Naive thymus-derived CD4-positive, alpha-beta T cell (primary cell): Measurements from ENCODE around the gene TMEM178B. TPM values are rescaled to one million over a fixed set of nuclear protein-coding genes. Genes with fewer than 3 reads are reported as not detected.
A peak's percentile ranks its signal among the peaks of the same experiment; 100 is the strongest.

Experiments
- ATAC-seq: fragments of 150-1000 bp; cut with Tn5 transposase; 2 replicates; pipeline ENCODE4 v1.10.0; 2021; ENCODE audit warnings: mild to moderate bottlenecking, moderate library complexity
- CTCF ChIA-PET: fragments of 350-600 bp; sonication (Branson Sonifier 250); formaldehyde crosslinking; loops from one replicate; lab custom pipeline; 2021; ENCODE audit warnings: antibody characterized with exemption; lab: Charles Lee
- POLR2A ChIA-PET: fragments of 350-600 bp; sonication (Branson Sonifier 250); formaldehyde crosslinking; loops from one replicate; lab custom pipeline; 2021; ENCODE audit warnings: antibody characterized with exemption, inconsistent platforms; lab: Charles Lee
- DNase-seq, 9 donors: peaks; one replicate each; pipeline versions ENCODE4 v3.0.0 to v3.0.0-alpha.2; 2020 to 2022; ENCODE audit warnings: mixed read lengths in 1 of 9
- H3K27ac ChIP-seq: one replicate; pipeline ENCODE4 v1.7.0; 2013; ENCODE audit warnings: mild to moderate bottlenecking, low read depth, low read length, moderate library complexity
- H3K27me3 ChIP-seq, 2 donors: one replicate each; pipeline ENCODE4 v1.7.0; 2013; ENCODE audit warnings: low read length in 2 of 2, mild to moderate bottlenecking in 2 of 2, moderate library complexity in 2 of 2; ENCODE audit not compliant: control insufficient read depth in 2 of 2, insufficient read depth in 2 of 2
- H3K36me3 ChIP-seq, 3 experiments: 1 replicate in 2 of 3; 2 replicates in 1 of 3; pipeline ENCODE4 v1.7.0; 2013; ENCODE audit warnings: low read length in 3 of 3, mild to moderate bottlenecking in 3 of 3, moderate library complexity in 1 of 3; ENCODE audit not compliant: insufficient read depth in 3 of 3, control insufficient read depth in 2 of 3
- H3K4me1 ChIP-seq, 2 donors: one replicate each; pipeline ENCODE4 v1.7.0; 2013; ENCODE audit warnings: low read length in 2 of 2, mild to moderate bottlenecking in 2 of 2, moderate library complexity in 1 of 2; ENCODE audit not compliant: control insufficient read depth in 2 of 2, insufficient read depth in 2 of 2
- H3K4me3 ChIP-seq: 2 replicates; pipeline ENCODE4 v1.7.0; 2013; ENCODE audit warnings: mild to moderate bottlenecking, low read length
- H3K9me3 ChIP-seq, 3 experiments: 1 replicate in 2 of 3; 2 replicates in 1 of 3; pipeline ENCODE4 v1.7.0; 2013; ENCODE audit warnings: low read length in 3 of 3; ENCODE audit not compliant: control insufficient read depth in 2 of 3
- H3K27ac Mint-ChIP-seq, 9 donors: one replicate each; pipeline ENCODE4 v1.8.0; 2020 to 2022; ENCODE audit warnings: mixed read lengths in 9 of 9, mild to moderate bottlenecking in 8 of 9, moderate library complexity in 5 of 9, inconsistent platforms in 2 of 9
- H3K27me3 Mint-ChIP-seq, 5 donors: one replicate each; pipeline ENCODE4 v1.8.0; 2021 to 2022; ENCODE audit warnings: mixed read lengths in 5 of 5, mild to moderate bottlenecking in 1 of 5
- H3K36me3 Mint-ChIP-seq, 5 donors: one replicate each; pipeline ENCODE4 v1.8.0; 2020 to 2022; ENCODE audit warnings: mixed read lengths in 5 of 5, mild to moderate bottlenecking in 3 of 5, inconsistent platforms in 1 of 5
- H3K4me1 Mint-ChIP-seq, 7 donors: one replicate each; pipeline ENCODE4 v1.8.0; 2020 to 2022; ENCODE audit warnings: mixed read lengths in 7 of 7, mild to moderate bottlenecking in 3 of 7, inconsistent platforms in 1 of 7
- H3K4me3 Mint-ChIP-seq, 10 donors: one replicate each; pipeline ENCODE4 v1.8.0; 2020 to 2022; ENCODE audit warnings: mild to moderate bottlenecking in 10 of 10, mixed read lengths in 10 of 10, moderate library complexity in 6 of 10, inconsistent platforms in 2 of 10
- H3K9me3 Mint-ChIP-seq, 11 donors: one replicate each; pipeline ENCODE4 v1.8.0; 2020 to 2022; ENCODE audit warnings: mixed read lengths in 11 of 11, mild to moderate bottlenecking in 4 of 11, inconsistent platforms in 1 of 11, moderate library complexity in 1 of 11
- intact Hi-C, 2 donors: fragments of 100-400 bp; cut with micrococcal nuclease; formaldehyde crosslinking; loops; one replicate each; pipeline ENCODE4 v1.15.1; 2023
- polyA plus RNA-seq, 2 donors: library from polyadenylated mRNA; unstranded; fragments of 300-500 nt; fragmentation: Illumina TruSeq; gene quantifications; one replicate each; pipeline ENCODE4 v1.2.3, GENCODE V29; 2021
- total RNA-seq, 6 experiments: library from RNA in 5 of 6; stranded (reverse) in 5 of 6; gene quantifications; 1 replicate in 5 of 6; 2 replicates in 1 of 6; pipeline ENCODE4 v1.2.3 and lab custom pipeline; 2021 to 2026

The TMEM178B gene
- total and polyA plus RNA-seq, 7 experiments from 2014 or later, result 0.05 to 3.0 (median 0.10) TPM; not detected in 4

GRCh38 chr7:141295367-141295895, 221.6 kb downstream of the TMEM178B start:
- no peak overlapping the region for H3K27ac ChIP-seq
- Mint-ChIP-seq H3K4me3 (no peak overlapping the region), H3K9me3 (peaks cover 0 to 4% (median 0%) of the 10 kb centered on the region in 11 donors), H3K36me3 (no peaks in the 10 kb centered on the region), H3K27ac (no peak overlapping the region), H3K4me1 (peaks cover 0 to 6% (median 0%) of the 10 kb centered on the region in 7 donors), H3K27me3 (peaks cover 9 to 23% (median 20%) of the 10 kb centered on the region in 5 donors)
- no peaks in the 10 kb centered on the region for H3K4me1 ChIP-seq
- no peak overlapping the region for H3K4me3 ChIP-seq
- ATAC-seq (no peak), DNase-seq (no peak)
- no peaks in the 10 kb centered on the region for H3K9me3 ChIP-seq
- intact Hi-C loops, result no loop called here
- no peaks in the 10 kb centered on the region for H3K27me3 ChIP-seq
- ChIA-PET POLR2A (no interaction called here), CTCF (no interaction called here)
- no peaks in the 10 kb centered on the region for H3K36me3 ChIP-seq

- intact Hi-C loops, result no loop called here
- no peak overlapping the region for H3K27ac ChIP-seq
- POLR2A ChIA-PET, result no interaction called here
Measured at GRCh38 chr7:141300816-141301215, 227.0 kb downstream of the TMEM178B start.

GRCh38 chr7:141301544-141301943, 227.7 kb downstream of the TMEM178B start:
- H3K27ac Mint-ChIP-seq, result no peak overlapping the region
- POLR2A ChIA-PET, result no interaction called here
- no peak overlapping the region for H3K4me3 Mint-ChIP-seq
- ATAC-seq (no peak), DNase-seq (no peak)
- intact Hi-C loops, result no loop called here
- H3K4me3 ChIP-seq, result no peak overlapping the region
- no peaks in the 10 kb centered on the region for H3K36me3 Mint-ChIP-seq
- no peaks in the 10 kb centered on the region for H3K4me1 ChIP-seq
- peaks cover 5 to 28% (median 9%) of the 10 kb centered on the region in 5 donors for H3K27me3 Mint-ChIP-seq
- no peaks in the 10 kb centered on the region for H3K9me3 ChIP-seq
- no peaks in the 10 kb centered on the region for H3K36me3 ChIP-seq
- H3K9me3 Mint-ChIP-seq, result peaks cover 0 to 3% (median 0%) of the 10 kb centered on the region in 11 donors
- H3K4me1 Mint-ChIP-seq, result peaks cover 0 to 1% (median 0%) of the 10 kb centered on the region in 7 donors
- H3K27ac ChIP-seq, result no peak overlapping the region
- H3K27me3 ChIP-seq, result no peaks in the 10 kb centered on the region
- CTCF ChIA-PET, result no interaction called here

More at GRCh38 chr7:141300816-141301215, 227.0 kb downstream of the TMEM178B start:
- Mint-ChIP-seq H3K4me3 (peak overlapping the region in 1 of 10 donors; percentile 9), H3K4me1 (peaks cover 0 to 1% (median 0%) of the 10 kb centered on the region in 7 donors), H3K9me3 (peaks cover 0 to 3% (median 0%) of the 10 kb centered on the region in 11 donors), H3K36me3 (no peaks in the 10 kb centered on the region), H3K27me3 (peaks cover 5 to 28% (median 9%) of the 10 kb centered on the region in 5 donors), H3K27ac (no peak overlapping the region)
- Histone ChIP-seq H3K36me3 (no peaks in the 10 kb centered on the region), H3K9me3 (no peaks in the 10 kb centered on the region), H3K27me3 (no peaks in the 10 kb centered on the region), H3K4me3 (no peak overlapping the region), H3K4me1 (no peaks in the 10 kb centered on the region)
- DNase-seq (no peak), ATAC-seq (no peak)
- CTCF ChIA-PET, result no interaction called here

- POLR2A ChIA-PET, result no interaction called here
- Histone ChIP-seq H3K4me3 (no peak overlapping the region), H3K36me3 (no peaks in the 10 kb centered on the region), H3K9me3 (no peaks in the 10 kb centered on the region), H3K27ac (no peak overlapping the region), H3K27me3 (no peaks in the 10 kb centered on the region), H3K4me1 (no peaks in the 10 kb centered on the region)
- Mint-ChIP-seq H3K27ac (no peak overlapping the region), H3K27me3 (peaks cover 6 to 30% (median 9%) of the 10 kb centered on the region in 5 donors), H3K4me1 (peaks cover 0 to 1% (median 0%) of the 10 kb centered on the region in 7 donors), H3K36me3 (no peaks in the 10 kb centered on the region), H3K4me3 (no peak overlapping the region), H3K9me3 (peaks cover 0 to 3% (median 0%) of the 10 kb centered on the region in 11 donors)
- ATAC-seq (no peak), DNase-seq (no peak)
- intact Hi-C loops, result no loop called here
- CTCF ChIA-PET, result no interaction called here
Measured at GRCh38 chr7:141302617-141303016, 228.8 kb downstream of the TMEM178B start.

GRCh38 chr7:141304291-141304690, 230.4 kb downstream of the TMEM178B start:
- Histone ChIP-seq H3K9me3 (no peaks in the 10 kb centered on the region), H3K4me1 (no peaks in the 10 kb centered on the region), H3K36me3 (no peaks in the 10 kb centered on the region), H3K27ac (no peak overlapping the region), H3K27me3 (no peaks in the 10 kb centered on the region), H3K4me3 (no peak overlapping the region)
- DNase-seq, result no peak
- no peak for ATAC-seq
- POLR2A ChIA-PET, result no interaction called here
- H3K4me1 Mint-ChIP-seq, result peaks cover 0 to 1% (median 0%) of the 10 kb centered on the region in 7 donors
- no peak overlapping the region for H3K4me3 Mint-ChIP-seq
- H3K36me3 Mint-ChIP-seq, result no peaks in the 10 kb centered on the region
- CTCF ChIA-PET, result no interaction called here
- intact Hi-C loops, result no loop called here
- peaks cover 0 to 3% (median 0%) of the 10 kb centered on the region in 11 donors for H3K9me3 Mint-ChIP-seq
- H3K27me3 Mint-ChIP-seq, result peaks cover 4 to 32% (median 7%) of the 10 kb centered on the region in 5 donors
- H3K27ac Mint-ChIP-seq, result no peak overlapping the region

GRCh38 chr7:141306081-141306480, 232.2 kb downstream of the TMEM178B start:
- Mint-ChIP-seq H3K9me3 (peaks cover 0 to 3% (median 0%) of the 10 kb centered on the region in 11 donors), H3K4me1 (peaks cover 0 to 1% (median 0%) of the 10 kb centered on the region in 7 donors), H3K36me3 (no peaks in the 10 kb centered on the region), H3K4me3 (no peak overlapping the region), H3K27me3 (peaks cover 4 to 17% (median 7%) of the 10 kb centered on the region in 5 donors), H3K27ac (no peak overlapping the region)
- no peaks in the 10 kb centered on the region for H3K27me3 ChIP-seq
- H3K9me3 ChIP-seq, result no peaks in the 10 kb centered on the region
- POLR2A ChIA-PET, result no interaction called here
- H3K36me3 ChIP-seq, result no peaks in the 10 kb centered on the region
- ATAC-seq (no peak), DNase-seq (no peak)
- H3K4me1 ChIP-seq, result no peaks in the 10 kb centered on the region
- no peak overlapping the region for H3K27ac ChIP-seq
- no peak overlapping the region for H3K4me3 ChIP-seq
- intact Hi-C loops, result no loop called here
- CTCF ChIA-PET, result interaction anchor here (0.7 kb wide), 1 partner anchor 49 kb away, joined by 3 read pairs; no protein-coding TSS in a partner anchor

GRCh38 chr7:141312395-141312794, 238.5 kb downstream of the TMEM178B start:
- DNase-seq, result no peak
- POLR2A ChIA-PET, result no interaction called here
- Mint-ChIP-seq H3K4me1 (no peaks in the 10 kb centered on the region), H3K4me3 (no peak overlapping the region), H3K27ac (no peak overlapping the region), H3K27me3 (peaks cover 5 to 18% (median 12%) of the 10 kb centered on the region in 5 donors), H3K36me3 (no peaks in the 10 kb centered on the region), H3K9me3 (peaks cover 0 to 8% (median 0%) of the 10 kb centered on the region in 11 donors)
- CTCF ChIA-PET, result no interaction called here
- intact Hi-C loops, result no loop called here
- ATAC-seq, result no peak
- H3K27ac ChIP-seq, result no peak overlapping the region
- no peak overlapping the region for H3K4me3 ChIP-seq
- no peaks in the 10 kb centered on the region for H3K27me3 ChIP-seq
- H3K4me1 ChIP-seq, result no peaks in the 10 kb centered on the region
- H3K9me3 ChIP-seq, result no peaks in the 10 kb centered on the region
- H3K36me3 ChIP-seq, result no peaks in the 10 kb centered on the region
